OCI-LY3 (cell line): ENCODE measurements around the gene CLSTN1.

ENCODE experiments used
- H2AFZ ChIP-seq: fragments of 200-600, 300-600 bp; shearing (Covaris generic); 2 replicates; pipeline ENCODE4 v1.6.0; 2014; ENCODE audit warnings: antibody characterized with exemption, low read depth, low read length
- H3K27ac ChIP-seq: fragments of 200-600, 300-600 bp; sonication (generic); 2 replicates; pipeline ENCODE4 v1.5.1; 2014; ENCODE audit warnings: mild to moderate bottlenecking, low read length, moderate library complexity, mixed read lengths
- H3K27me3 ChIP-seq: fragments of 200-600, 300-600 bp; sonication (generic); 2 replicates; pipeline ENCODE4 v1.6.1; 2014; ENCODE audit warnings: low read depth, low read length, mixed read lengths
- H3K36me3 ChIP-seq: fragments of 200-600, 300-600 bp; sonication (generic); replicated peaks from 2 replicates; pipeline ENCODE3; 2014; ENCODE audit warnings: low read depth, low read length, mixed read lengths
- H3K4me1 ChIP-seq: fragments of 300-600, 200-600 bp; sonication (generic); 2 replicates; pipeline ENCODE4 v1.6.1; 2014; ENCODE audit warnings: low read length, mixed read lengths
- H3K4me2 ChIP-seq: fragments of 200-600, 300-600 bp; sonication (generic); 2 replicates; pipeline ENCODE4 v1.6.1; 2014; ENCODE audit warnings: low read length, mixed read lengths
- H3K4me3 ChIP-seq: fragments of 300-600, 200-600 bp; sonication (generic); 2 replicates; pipeline ENCODE4 v1.5.1; 2014; ENCODE audit warnings: antibody characterized with exemption, mild to moderate bottlenecking, low read length, moderate library complexity
- H3K79me2 ChIP-seq: fragments of 300-600, 200-600 bp; shearing (Covaris generic); 2 replicates; pipeline ENCODE4 v1.6.1; 2014; ENCODE audit warnings: mild to moderate bottlenecking, low read length, mixed read lengths
- H3K9ac ChIP-seq: fragments of 300-600, 200-600 bp; shearing (Covaris generic); 2 replicates; pipeline ENCODE4 v1.6.0; 2014; ENCODE audit warnings: mild to moderate bottlenecking, low read length, moderate library complexity
- H3K9me3 ChIP-seq: fragments of 200-600, 300-600 bp; shearing (Covaris generic); 2 replicates; pipeline ENCODE4 v1.6.1; 2014; ENCODE audit warnings: low read length, mixed read lengths; ENCODE audit not compliant: insufficient read depth
- H4K20me1 ChIP-seq: fragments of 200-600, 300-600 bp; sonication (generic); 2 replicates; pipeline ENCODE4 v1.6.1; 2016; ENCODE audit warnings: low read length, mixed read lengths; ENCODE audit not compliant: insufficient read depth
- EZH2phosphoT487 ChIP-seq: fragments of 200-600 bp; shearing (Covaris generic); IDR thresholded peaks from 2 replicates; pipeline ENCODE4 v1.6.1; 2018; ENCODE audit warnings: antibody characterized with exemption, mixed run types, low read depth
- TF ChIP-seq, protein P1 (sequence below): fragments of 200-600, 300-600 bp; sonication (generic); IDR thresholded peaks from 2 replicates; pipeline ENCODE4 v1.5.1; 2014; ENCODE audit warnings: antibody characterized with exemption, low read length, low read depth

The CLSTN1 gene

DNA sequence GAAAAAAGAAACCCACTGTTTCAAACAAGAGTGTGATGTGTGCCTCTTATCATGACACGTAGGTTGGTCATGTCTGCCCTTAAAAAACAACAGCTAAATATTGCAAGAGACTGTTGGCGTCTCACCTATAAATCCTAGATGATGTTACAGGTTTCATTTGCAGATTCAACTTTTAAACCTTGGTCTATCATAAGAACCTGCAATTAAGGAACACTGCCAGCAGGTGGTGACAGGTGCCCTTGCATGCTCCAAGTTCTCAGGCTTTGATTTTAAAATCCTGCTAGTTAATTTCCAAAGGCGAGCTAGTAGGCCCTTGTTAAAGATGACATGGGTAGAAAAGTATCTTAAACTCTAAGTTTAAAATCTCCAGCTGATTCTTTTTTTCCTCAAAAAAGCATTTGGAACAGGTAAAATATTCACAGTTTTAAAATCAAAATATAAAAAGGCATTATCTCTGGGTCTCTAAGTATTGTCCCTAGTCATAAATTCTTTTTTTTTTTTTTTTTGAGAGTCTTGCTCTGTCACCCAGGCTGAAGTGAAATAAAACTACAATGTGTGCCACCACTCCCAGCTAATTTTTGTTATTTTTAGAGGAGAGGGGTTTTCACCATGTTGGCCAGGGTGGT lies 39.1 kb downstream of the CLSTN1 start:
- Histone ChIP-seq H3K36me3 (no peaks in the 10 kb centered on the region), H3K27ac (no peak overlapping the region), H3K27me3 (no peaks in the 10 kb centered on the region), H3K4me2 (peak overlapping the region; percentile 37), H3K4me3 (no peak overlapping the region), H3K79me2 (peaks cover 73% of the 10 kb centered on the region), H2AFZ (no peak overlapping the region), H3K9ac (no peak overlapping the region), H3K4me1 (peaks cover 51% of the 10 kb centered on the region), H4K20me1 (peaks cover 9% of the 10 kb centered on the region; the same call in 1 of the 2 replicates), H3K9me3 (no peaks in the 10 kb centered on the region)
- TF ChIP-seq, protein P1, sequence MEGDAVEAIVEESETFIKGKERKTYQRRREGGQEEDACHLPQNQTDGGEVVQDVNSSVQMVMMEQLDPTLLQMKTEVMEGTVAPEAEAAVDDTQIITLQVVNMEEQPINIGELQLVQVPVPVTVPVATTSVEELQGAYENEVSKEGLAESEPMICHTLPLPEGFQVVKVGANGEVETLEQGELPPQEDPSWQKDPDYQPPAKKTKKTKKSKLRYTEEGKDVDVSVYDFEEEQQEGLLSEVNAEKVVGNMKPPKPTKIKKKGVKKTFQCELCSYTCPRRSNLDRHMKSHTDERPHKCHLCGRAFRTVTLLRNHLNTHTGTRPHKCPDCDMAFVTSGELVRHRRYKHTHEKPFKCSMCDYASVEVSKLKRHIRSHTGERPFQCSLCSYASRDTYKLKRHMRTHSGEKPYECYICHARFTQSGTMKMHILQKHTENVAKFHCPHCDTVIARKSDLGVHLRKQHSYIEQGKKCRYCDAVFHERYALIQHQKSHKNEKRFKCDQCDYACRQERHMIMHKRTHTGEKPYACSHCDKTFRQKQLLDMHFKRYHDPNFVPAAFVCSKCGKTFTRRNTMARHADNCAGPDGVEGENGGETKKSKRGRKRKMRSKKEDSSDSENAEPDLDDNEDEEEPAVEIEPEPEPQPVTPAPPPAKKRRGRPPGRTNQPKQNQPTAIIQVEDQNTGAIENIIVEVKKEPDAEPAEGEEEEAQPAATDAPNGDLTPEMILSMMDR, result peak; percentile 85
- TF ChIP-seq EZH2phosphoT487, result no peak

DNA sequence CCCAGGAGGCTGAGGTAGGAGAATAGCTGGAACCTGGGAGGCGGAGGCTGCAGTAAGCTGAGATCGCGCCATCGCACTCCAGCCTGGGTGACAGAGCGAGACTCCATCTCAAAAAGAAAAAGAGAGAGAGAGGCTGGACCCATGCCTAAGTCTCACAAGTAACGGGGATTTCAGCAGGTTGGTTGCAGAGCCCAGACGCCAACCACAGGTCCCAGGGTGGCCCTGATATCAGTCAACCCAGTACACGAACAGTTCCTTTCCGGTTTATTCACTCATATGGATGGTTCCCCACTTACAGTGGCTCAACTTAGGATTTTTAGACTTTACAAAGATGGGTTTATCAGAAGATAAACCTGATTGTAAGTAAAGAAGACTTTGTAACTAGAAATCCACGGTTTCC lies 40.9 kb downstream of the CLSTN1 start:
- no peak overlapping the region for H3K4me2 ChIP-seq
- H3K27me3 ChIP-seq, result no peaks in the 10 kb centered on the region
- H3K4me1 ChIP-seq, result peaks cover 41% of the 10 kb centered on the region
- no peak for TF ChIP-seq EZH2phosphoT487
- TF ChIP-seq, protein P1, result no peak
- H3K9me3 ChIP-seq, result no peaks in the 10 kb centered on the region
- H4K20me1 ChIP-seq, result peaks cover 9% of the 10 kb centered on the region; the same call in 1 of the 2 replicates
- H3K36me3 ChIP-seq, result no peaks in the 10 kb centered on the region
- peaks cover 71% of the 10 kb centered on the region for H3K79me2 ChIP-seq
- no peak overlapping the region for H3K9ac ChIP-seq
- no peak overlapping the region for H3K27ac ChIP-seq
- no peak overlapping the region for H3K4me3 ChIP-seq
- no peak overlapping the region for H2AFZ ChIP-seq

DNA sequence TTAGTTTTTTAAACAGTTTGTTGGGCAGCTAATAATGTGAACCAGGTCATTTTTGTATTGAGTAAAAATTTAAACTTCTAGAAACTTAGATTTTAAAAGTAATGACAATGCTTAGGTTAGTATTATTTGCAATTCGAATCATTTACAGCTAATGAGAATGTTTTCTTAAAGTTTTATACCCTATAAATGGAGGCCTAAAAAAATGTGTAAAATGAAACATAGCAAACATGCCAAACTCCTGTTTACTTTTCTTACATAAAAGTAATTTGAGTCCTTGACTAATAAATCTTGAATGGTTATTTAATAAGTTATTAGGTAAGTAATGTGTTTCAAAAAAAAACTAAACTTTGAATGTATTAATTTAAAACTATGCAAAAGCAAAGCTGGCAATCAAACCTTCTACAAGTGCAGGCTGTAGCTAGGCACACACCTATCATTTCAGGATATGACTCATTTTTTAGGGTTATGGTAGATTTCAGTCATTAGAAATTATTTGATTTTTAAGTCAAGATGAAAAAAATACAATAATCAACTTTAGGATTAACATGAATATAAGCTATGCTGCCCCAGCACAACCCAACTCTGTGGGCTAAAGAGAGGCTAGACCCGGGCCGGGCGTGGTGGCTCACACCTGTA lies 41.5 kb downstream of the CLSTN1 start:
- Histone ChIP-seq H3K9me3 (no peaks in the 10 kb centered on the region), H3K27ac (no peak overlapping the region), H3K36me3 (no peaks in the 10 kb centered on the region), H2AFZ (no peak overlapping the region), H4K20me1 (peaks cover 9% of the 10 kb centered on the region; the same call in 1 of the 2 replicates), H3K79me2 (peaks cover 74% of the 10 kb centered on the region), H3K4me2 (no peak overlapping the region), H3K27me3 (no peaks in the 10 kb centered on the region), H3K4me3 (no peak overlapping the region), H3K4me1 (peaks cover 39% of the 10 kb centered on the region), H3K9ac (no peak overlapping the region)
- TF ChIP-seq EZH2phosphoT487, result no peak
- TF ChIP-seq, protein P1, result no peak

DNA sequence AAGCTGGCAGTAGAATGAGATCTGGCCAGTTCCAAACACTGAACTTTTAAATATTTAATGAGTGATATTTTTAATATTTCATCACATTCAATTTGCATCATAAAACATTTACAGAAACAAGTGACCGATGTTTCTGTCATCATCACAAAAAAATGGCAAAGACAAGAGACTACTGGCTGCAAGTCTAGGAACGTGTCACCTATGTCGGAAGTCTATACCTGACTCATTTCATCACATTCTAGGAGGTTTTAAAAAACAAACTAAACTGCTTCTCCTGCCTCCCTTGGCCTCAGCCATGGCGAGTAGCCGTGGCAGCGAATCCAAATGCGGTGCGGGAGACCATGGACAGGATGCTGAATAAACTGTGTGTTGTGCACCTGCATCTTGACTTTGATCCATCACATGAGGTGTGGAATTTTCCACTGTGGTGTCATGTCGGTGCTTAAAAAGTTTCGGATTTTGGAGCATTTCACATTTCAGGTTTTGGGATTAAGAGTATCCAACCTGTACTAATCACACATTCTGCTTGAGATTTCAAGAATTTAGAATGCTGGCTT lies 43.1 kb downstream of the CLSTN1 start:
- Histone ChIP-seq H3K79me2 (peaks cover 68% of the 10 kb centered on the region), H3K27ac (no peak overlapping the region), H3K9me3 (no peaks in the 10 kb centered on the region), H4K20me1 (peaks cover 14% of the 10 kb centered on the region; the same call in 1 of the 2 replicates), H3K4me1 (peaks cover 24% of the 10 kb centered on the region), H2AFZ (no peak overlapping the region), H3K27me3 (no peaks in the 10 kb centered on the region), H3K9ac (no peak overlapping the region), H3K36me3 (no peaks in the 10 kb centered on the region), H3K4me3 (no peak overlapping the region), H3K4me2 (no peak overlapping the region)
- TF ChIP-seq EZH2phosphoT487, result no peak
- TF ChIP-seq, protein P1, result no peak
